Peyer's patch (tissue), 4 donors: ENCODE data around the gene ANP32B.

Experiments used
- CTCF ChIP-seq, 6 experiments: fragments of 450-650 bp in 4 of 6; fragments of 200-600 bp in 2 of 6; sonication (generic) in 1 of 6; IDR thresholded peaks; one replicate each; pipeline ENCODE4 v1.5.1; 2017 to 2019; ENCODE audit warnings: antibody characterized with exemption in 6 of 6, mild to moderate bottlenecking in 3 of 6, moderate library complexity in 1 of 6
- POLR2A ChIP-seq, 2 donors: fragments of 450-650 bp; IDR thresholded peaks; one replicate each; pipeline ENCODE4 v1.5.1; 2017; ENCODE audit warnings: antibody characterized with exemption in 2 of 2, mild to moderate bottlenecking in 2 of 2, moderate library complexity in 2 of 2

- no peak for TF ChIP-seq CTCF (IDR thresholded peaks at IDR 0.05)
- TF ChIP-seq POLR2A (IDR thresholded peaks at IDR 0.05) = no peak
Measured at GRCh38 chr9:97993000-97993399, 9.9 kb downstream of the ANP32B start.
